Mucosa of gallbladder (tissue), 1 donor: ENCODE results near the gene UBE2QL1. TPM values are rescaled to one million over a fixed set of nuclear protein-coding genes. Genes with fewer than 3 reads are reported as not detected.

Experiments used
- DNase-seq: peaks from one replicate; pipeline ENCODE4 v3.0.0-alpha.2; 2020; ENCODE audit warnings: low spot score
- total RNA-seq: library from RNA; stranded (reverse); gene quantifications from one replicate; pipeline ENCODE4 v1.2.1, GENCODE V29; 2021
- donor health status: DM: no; HTN: no; CAD: no.

The UBE2QL1 gene
- total RNA-seq, 1 donor from 2014 or later, result 1.6 TPM

DNA sequence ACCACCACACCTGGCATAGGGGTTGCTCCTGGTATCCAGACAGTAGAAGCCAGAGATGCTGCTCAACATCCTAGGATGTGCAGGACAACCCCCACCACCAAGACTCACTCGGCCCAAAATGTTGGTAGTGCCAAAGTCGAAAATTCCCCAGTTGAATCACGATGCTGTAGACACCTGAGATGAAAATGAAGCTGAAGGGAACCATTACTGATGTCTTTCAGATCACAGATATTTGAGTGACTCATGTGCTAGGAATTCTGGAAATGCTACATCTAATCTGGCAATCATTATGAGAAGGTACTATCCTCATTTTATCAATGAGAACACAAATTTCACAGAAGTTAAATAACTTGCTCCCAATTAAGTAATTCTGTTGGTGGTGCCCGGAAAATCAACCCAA is 21.0 kb upstream of the UBE2QL1 start:
- DNase-seq, result no peak

DNA sequence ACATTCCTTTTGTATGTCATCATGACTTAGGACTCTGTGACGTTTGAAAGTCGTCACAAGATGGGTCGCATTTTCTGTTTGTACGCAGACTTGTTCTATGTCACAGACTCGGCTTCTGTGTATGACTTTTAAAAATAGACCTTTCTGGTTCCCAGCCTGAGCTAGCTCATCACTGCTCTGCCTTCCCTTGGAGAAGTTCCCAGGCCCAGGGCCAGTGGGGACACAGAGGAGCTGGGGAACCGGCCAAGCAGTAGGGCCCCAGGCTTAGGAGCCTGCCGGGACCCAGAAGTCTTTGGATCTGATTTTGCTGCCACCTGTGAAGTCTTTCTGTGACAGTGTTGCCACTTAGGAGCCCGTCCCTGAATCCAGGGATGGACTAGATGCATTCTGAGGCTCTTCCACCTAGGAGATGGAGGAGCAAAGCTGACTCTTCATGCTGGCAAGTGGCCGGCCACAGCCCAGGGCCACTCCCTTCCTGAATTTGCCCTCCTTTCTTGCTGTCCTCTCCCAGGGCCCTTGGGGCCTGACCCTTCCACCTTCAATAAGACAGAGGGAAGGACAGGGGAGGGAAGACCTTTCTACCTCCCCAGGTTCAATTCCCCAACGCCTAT is 18.1 kb upstream of the UBE2QL1 start:
- DNase-seq, result no peak

DNA sequence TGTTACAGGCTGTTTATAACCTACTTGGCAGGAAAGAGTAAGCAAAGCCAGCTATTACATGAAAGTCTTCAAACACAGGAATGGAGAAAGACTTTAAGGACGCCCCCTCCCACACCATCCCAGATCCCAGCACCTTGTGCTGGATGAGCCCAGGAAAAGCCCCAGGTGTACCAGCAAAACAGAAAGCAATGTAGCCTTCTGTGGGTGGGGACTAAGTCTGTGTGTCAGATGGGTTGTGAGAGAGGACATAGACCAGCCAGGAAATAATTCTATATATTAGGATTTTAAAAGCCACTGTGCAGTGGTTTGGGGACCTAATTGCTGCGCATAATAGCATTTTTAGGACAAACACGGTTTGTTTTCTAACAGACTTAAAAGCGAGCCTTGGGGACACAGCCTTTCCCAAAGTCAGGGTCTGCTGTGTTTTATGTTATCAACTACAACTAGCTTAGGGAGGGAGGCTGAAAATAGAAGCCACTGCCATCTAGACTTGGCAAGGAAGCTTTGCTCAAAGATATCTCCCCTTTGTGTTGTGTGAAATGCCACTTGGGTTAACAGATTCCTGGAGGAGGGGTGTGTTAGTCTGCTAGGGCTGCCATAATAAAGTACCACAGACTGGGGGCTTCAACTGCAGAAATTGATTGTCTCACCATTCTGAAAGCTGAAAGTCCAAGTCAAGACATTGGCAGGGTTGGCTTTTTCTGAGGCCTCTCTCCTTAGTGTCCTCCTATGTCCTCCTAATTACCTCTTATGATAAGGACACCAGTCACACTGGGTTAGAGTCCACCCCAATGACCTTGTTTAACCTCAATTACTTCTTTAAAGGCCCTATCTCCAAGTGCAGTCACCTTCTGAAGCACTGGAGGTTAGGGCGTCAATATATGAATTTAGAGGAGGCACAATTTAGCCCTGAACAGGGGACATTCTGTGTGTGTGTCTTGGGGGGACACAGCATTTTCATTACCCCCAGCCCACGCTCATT is 17.2 kb upstream of the UBE2QL1 start:
- no peak for DNase-seq

DNA sequence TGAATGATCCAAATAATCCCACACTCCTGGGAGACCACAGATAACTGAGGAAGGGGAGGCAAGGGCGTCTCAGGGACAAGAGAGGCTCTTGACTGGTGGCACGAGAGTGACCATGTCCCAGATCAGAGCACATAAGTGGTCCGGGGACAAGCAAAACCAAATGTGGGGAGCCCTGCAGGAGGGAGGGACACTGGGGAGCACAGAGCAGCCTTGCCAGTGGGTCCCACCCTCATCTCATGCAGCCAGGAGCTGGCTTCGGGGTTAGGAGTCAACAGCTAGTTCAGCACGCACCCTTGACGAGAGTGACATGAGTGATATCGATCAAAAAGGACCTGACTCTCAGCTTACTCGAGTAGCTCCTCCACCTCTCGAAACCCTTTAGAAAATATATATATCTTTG is 16.5 kb upstream of the UBE2QL1 start:
- DNase-seq, result no peak

DNA sequence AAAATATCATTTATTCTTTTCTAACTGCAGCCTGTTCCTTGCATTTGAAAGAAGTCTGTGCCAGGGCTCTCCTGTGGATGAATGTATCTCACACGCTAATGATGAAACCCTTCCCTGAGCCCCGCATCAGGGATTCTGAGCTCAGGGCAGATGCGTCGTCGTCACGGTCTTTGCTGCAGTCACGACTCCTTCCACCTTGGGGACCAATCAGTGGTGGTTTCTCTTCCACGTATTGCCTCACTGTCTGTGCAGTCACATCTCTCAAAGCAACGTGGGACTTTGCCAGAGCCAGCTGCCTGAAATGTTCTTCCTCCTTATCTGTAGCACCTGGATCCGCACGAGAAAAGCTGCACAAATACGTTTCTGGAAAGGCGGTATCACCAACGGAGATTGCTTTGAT is 13.9 kb upstream of the UBE2QL1 start:
- no peak for DNase-seq

DNA sequence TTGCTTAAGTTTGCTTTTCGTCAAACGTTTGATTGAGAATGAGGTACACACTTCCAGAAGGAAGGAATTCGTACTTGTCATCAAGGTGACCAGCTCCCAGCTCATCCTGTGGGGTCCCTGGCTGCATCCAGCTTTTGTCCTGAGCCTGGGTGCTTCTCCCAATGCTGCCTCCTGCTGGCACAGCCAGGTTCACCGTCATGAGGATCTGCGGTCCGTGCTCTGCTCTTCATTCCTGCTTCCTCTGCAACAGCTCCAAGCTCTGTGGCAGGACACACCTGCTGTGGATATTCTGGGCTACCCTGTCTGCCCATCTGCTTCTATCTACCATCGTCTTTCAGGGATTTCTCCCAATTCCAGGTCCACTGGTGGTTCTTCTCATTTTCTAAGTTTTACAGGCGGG is 13.3 kb upstream of the UBE2QL1 start:
- no peak for DNase-seq

DNA sequence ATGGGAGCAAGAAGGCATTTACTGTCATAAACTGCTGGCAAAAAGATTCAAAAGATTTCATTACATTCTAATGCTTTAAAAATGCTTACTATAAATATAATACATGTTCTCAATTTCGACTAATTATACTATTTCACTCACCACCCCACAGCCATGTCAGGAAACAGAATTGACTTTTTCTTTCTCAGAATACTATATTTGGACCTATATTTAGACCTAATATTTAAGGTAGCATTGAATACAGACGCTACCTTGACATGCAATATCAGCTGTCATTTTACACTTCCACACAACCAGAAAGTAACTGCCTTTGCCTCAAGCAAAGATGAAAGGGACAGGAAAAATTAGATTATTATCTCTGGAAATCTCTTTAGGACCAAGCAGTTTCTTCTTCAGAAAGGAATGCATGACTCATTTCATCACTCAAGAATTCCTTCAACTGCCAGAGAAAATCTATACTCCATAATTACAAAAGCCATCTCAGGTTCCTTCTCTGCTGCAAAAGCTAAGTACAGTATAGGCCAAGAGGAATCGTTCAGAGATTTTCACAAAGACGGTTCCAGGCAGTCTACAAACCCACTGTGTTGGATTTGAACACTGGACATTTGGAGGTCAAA is 11.8 kb upstream of the UBE2QL1 start:
- DNase-seq, result no peak

DNA sequence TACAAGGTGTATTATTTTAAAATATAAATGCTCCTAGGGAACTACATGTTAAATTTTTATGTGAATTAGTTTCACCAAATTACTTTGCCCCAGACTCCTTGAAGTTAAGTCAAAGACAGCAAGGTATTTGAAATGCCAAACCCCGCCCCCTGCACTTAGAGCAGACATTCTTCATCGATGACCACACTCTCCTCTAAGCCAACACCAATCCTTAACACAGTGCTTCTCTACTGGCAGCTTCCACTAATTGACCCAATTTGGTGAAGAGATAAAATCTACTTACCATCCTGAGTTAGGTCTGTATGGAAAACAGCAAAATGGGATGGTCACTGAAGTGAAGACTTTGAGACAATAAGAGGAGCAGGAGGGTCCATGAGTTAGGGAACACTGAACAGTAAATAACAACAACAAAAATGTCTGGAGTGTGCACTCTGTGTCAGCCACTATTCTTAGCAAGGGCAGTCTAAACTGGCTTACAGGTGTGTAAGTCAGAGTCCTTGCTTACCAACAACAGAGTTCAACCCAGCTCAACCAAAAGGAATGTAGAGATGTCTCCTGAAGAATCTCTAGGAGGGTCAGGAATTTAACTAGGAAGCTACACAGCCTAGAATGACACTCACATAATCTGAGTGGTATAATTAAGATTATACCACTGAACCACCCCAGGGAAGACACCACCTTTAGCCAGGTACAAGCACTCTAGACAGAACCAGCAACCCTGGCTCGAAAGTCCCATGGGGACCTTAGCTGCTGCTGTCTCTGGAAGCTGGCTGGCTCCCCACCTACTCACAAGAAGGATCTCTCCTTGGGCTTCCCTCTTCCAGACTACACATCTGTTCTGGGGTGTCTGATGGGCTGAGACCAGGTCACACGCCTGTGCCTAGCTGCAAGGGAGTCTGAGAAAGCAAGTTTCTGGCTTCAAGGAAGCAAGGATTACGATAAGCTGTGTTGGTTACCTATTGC is 8.8 kb upstream of the UBE2QL1 start:
- DNase-seq, result no peak

DNA sequence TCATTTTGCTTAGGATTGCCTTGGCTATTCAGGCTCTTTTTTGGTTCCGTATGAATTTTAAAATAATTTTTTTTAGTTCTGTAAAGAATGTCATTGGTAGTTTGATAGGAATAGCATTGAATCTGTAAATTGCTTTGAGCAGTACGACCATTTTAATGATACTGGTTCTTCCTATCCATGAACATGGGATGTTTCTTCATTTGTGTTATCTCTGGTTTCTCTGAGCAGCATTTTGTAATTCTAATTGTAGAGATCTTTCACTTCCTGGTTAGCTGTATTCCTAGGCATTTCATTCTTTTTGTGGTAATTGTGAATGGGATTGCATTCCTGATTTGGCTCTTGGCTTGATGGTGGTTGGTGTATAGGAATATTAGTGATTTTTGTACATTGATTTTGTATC is 6.3 kb upstream of the UBE2QL1 start:
- no peak for DNase-seq

DNA sequence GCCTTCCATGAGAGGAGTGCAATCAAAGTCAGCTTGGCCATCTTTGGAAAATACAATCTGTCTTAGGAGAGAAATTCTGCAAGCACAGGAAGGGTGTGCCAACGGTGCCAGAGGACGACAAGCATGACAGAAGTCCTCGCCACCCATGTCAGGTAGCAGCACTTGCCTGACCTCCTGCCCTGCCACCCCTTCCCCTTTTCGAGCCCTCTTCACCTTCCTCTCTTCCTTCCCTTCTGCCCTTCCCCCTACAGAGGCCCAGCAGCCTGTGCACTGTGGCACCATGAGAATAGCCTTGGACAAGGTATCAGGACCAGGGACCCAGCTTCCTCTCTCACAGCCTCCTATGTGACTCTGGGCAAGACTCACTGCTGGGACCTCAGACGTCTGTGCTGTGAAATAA is 5.3 kb upstream of the UBE2QL1 start:
- DNase-seq, result no peak

DNA sequence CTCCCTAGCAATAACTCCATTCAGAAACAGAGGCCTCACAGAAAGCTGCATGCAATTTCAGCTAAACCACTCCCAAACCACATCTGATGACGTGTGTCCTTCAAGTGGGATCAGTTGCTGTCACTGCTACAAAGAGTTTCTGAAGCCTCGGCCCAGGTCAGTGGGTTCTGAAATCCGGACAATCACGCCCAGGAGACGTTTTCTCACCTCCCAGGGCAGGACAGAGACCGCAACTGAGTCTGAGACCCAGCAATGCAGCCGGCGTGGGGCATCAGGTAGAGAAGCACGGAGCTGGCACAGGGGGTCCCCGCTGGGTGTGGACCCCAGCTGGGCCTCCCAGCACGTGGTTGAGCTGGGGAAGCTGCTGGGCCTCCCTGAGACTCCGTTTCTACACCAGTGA is 2.6 kb upstream of the UBE2QL1 start:
- no peak for DNase-seq

DNA sequence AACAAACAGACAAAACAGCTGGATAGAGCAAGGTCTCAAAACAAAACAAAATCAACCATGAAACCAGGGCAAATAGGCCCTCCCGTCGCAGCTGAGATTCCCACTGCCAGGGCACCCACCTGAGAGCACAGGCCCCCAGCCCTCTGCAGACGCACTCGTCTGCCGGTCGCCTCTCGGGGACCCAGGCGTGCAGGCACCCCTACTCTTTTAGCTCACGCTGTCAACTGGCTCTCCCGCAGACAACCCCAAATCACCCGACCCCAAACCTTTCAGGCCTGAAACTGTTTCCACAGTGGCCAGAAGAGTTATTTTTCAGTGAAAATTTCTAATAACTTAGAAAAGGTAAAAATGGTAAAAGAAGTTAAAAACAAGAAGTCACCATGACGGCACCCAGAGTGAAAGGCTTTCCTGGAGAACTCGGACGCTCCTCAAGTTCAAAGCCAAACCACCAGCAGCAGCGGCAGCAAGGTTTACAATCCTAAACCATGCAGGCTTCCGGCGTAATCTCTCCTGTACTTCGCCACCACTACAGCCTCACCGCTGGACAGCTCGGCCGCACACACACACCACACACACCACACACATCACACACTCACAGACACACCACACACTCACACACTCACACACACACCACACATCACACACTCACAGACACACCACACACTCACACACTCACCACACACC is 1.9 kb upstream of the UBE2QL1 start:
- DNase-seq, result no peak

DNA sequence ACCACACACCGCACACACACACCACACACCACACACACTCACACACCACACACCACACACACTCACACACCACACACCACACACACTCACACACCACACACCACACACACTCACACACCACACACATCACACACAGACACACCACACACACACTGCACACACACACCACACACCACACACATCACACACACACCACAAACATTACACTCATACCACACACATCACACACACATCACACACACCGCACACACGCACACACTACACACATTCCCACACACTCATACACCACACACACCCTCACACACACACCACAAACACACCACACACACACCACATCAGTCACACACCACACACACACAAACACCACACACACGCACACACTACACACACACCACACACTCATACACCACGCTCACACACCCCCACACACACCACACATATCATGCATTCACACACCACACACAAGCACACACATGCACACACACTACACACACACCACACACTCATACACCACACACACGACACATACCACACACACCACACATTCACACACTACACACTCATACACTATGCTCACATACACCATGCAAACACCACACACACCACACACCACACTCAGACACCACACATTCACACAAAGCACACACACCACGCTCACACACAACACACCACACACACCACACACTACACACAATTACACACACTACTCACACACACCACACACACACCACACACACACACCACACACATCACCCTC is 1.1 kb upstream of the UBE2QL1 start:
- DNase-seq, result no peak

DNA sequence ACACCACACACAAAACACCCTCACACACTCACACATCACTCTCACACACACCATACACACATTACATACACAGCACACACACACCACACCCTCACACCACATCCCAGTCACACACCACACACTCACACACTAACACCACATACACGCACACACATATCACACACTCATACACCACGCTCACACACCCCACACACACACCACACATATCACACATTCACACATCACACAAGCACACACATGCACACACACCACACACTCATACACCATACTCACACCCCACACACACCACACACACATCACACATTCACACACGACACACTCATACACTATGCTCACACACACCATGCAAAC is 543 bp upstream of the UBE2QL1 start:
- DNase-seq, result no peak

DNA sequence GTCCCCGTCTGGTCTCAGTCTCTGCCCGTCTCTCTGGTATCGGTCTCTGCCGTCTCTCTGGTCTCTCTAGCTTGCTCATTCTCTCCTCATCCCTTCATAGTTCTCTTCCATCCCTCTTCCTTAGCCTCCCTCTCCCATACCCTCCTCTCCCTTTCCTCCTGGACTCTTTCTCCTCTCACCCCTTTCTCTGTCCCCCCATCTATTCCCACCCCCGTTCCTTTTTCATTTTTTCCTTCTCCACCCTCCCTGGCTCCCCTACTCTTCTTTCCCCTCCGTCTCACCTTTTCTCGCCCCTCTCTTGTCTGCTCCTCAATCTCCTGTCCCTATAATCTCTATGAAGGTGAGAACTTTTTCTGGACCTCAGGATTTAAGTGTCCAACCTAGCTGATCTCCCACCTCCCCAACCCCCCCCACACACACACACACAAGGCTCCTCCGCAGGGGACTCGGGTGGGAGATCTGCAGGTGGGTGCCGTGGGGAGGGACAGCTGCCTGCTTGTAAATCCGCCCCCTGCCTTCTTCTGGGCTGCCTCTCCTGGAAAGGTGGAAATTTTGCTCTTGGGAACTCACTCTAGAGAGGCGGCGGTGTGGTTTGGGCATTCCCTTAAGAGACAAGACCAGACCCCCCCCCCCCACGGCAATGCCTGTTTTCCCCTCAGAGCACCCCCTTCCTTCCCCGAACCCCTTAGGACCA is 953 bp downstream of the UBE2QL1 start:
- DNase-seq, result no peak

DNA sequence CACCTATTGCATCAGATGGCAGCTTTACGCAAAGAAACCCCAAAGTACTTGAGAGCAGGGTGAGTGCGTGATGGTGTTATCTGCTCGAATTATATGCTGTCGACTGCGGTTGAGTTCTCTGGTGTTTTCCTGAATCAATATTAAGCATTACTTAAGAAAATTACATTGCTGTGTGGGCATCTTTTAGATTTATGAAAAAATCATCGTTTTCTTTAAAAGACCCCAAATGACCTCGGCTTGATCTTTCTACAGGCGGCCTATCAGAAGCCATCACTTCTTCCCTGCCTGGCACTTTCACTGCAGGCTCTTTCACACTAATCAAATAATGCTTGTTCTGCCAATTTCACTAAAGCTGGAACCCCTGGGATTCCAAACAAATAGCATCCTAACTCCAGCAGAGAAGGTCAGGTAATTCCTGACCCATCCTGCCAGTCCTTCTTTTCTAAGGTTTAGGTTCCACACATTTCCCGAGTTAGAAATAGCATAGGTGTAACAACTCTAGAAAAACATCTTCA is 1.7 kb downstream of the UBE2QL1 start:
- DNase-seq, result no peak

DNA sequence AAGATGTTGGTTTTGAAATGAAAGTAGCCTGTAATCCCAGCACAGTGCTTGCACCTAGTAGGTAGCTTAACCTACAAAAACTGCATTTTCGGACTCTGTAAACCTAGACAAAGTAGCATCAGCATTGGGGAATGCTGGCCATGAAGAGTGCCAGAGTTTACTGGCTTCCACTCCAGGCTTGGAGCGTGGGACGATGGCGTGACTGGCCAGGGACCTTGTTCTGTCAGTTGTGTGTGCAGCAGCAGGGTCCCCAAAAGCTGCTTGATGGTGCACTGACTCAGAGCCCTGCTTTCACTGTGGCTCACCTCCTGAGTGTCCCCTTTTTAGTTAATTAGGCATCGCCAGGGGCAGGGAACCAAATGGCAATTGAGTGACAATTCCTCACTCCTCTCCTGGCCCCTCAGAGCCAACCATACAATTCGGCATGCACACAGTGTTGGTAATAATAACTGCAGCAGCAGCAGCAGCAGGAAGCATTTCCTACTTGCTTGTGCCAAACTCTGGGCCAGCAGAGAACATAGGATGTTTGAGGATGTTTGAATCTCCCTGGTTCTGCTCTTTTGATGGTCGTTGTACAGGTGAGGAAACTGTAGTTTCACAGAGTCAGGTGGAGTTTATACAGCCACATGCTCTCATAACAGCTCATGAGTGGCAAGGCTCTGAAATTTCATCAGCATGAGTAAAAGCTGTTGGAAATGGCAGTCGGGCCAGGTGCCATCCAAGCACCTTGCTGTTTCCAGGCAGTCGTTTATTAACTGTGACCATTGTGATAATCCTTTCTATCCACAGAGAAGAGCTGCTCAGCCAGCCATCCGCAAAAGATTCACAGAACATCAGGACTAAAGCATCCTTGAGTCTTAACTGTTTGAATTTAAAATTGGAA is 4.2 kb downstream of the UBE2QL1 start:
- no peak for DNase-seq

DNA sequence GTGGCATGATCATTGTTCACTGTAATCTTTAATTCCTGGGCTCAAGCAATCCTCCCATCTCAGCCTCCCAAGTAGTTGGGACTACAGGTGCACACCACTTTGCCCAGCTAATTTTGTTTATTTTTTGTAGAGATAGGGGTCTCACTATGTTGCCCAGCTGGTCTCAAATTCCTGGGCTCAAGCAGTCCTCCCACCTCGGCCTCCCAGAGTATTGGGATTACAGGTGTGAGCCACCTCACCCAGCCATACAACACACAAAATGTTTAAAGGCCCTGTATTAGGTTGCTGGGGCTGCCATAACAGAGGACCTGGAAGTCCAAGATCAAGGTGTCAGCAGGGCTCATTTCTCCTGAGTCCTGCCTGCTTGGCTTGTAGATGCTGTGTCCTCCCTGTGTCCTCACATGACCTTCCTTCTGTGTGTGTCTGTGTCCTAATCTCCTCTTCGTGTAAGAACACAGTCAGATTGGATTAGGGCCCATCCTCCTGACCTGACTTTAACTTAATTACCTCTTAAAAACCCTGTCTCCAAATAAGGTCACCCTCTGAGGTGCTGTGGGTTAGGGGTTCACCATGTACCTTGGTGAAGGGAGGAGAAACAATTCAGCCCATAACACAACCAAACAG is 5.4 kb downstream of the UBE2QL1 start:
- DNase-seq, result no peak
